ENCODE data around the gene HIVEP3.

Gene HIVEP3

DNA sequence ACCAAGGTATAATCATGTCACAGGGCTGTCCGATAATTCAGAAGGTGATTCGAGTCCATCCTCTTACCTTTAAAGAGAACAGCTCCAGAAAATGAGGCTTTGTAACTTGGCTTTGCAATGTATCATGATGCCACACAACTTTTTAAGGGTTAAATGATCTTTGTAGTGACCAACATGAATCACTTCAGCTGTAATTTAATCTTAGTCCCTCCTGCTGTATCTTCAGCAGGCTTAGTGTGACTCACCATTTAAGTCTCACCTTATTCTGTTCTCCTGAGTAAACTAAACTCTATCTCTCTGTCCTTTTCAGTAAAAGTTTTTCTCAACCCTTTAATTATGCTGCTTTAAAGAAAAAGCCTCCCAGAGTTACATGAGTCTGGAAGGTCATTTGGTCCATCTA, 1.9 kb upstream of the HIVEP3 start:
- no peak overlapping the region for H3K4me3 ChIP-seq (ENCODE audit: low read depth, low read length)
- TF ChIP-seq, protein P1, sequence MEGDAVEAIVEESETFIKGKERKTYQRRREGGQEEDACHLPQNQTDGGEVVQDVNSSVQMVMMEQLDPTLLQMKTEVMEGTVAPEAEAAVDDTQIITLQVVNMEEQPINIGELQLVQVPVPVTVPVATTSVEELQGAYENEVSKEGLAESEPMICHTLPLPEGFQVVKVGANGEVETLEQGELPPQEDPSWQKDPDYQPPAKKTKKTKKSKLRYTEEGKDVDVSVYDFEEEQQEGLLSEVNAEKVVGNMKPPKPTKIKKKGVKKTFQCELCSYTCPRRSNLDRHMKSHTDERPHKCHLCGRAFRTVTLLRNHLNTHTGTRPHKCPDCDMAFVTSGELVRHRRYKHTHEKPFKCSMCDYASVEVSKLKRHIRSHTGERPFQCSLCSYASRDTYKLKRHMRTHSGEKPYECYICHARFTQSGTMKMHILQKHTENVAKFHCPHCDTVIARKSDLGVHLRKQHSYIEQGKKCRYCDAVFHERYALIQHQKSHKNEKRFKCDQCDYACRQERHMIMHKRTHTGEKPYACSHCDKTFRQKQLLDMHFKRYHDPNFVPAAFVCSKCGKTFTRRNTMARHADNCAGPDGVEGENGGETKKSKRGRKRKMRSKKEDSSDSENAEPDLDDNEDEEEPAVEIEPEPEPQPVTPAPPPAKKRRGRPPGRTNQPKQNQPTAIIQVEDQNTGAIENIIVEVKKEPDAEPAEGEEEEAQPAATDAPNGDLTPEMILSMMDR (IDR thresholded peaks at IDR 0.05; ENCODE audit: low read depth, low read length): no peak

DNA sequence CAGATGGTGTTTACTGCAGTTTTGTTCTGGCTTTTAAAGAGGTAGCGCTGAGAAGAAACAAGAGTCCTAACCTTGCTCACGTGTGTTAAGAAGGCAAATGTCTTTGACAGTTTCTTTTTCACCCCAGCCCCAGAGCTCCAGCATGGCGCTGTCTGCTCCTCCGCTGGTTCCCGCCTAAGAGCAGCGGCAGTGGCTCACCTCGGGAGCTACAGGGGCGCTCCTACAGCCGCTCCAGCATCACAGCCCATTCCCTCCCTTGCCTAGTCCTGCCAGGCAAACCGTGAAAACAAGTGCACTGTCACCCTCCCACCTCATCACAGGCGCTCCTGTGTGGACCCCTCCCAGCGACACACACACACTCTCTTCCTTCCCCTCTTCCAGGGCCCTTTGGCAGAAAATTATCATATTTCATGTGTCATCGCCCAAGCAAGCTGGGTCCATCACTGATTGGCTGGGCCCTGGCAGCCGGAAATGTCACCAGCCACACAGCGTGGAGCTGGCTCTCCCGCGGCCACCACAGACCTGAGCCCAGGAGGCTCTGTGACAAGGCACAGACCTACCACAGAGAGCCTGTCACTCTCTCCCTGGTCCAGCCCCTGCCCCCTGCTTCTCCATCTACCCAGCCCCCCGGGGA, 1.2 kb upstream of the HIVEP3 start:
- no peak overlapping the region for H3K4me3 ChIP-seq (ENCODE audit: low read depth, low read length)

DNA sequence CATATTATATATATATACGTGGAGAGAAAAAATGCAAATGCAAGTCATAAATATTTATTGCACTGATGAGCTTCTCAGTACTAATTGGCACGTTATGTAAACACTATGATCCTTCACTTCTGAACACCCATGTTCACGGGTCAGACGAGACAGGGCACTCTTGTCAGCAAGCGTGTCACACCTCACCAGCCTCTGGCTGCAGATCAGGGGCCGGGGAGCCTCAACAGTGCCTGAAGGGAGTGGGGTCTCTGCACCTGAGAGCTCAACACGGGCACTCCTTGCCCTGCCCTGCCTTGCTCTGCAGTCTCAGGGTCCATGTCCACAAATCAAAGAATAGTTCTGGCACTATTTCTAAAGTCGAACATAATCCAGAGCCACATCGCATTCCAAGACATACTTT, 409 bp upstream of the HIVEP3 start:
- H3K4me3 ChIP-seq (ENCODE audit: low read depth, low read length): no peak overlapping the region

More for the DNA sequence above, 1.2 kb upstream of the HIVEP3 start:
- TF ChIP-seq, protein P1 (IDR thresholded peaks at IDR 0.05; ENCODE audit: low read depth, low read length): no peak

DNA sequence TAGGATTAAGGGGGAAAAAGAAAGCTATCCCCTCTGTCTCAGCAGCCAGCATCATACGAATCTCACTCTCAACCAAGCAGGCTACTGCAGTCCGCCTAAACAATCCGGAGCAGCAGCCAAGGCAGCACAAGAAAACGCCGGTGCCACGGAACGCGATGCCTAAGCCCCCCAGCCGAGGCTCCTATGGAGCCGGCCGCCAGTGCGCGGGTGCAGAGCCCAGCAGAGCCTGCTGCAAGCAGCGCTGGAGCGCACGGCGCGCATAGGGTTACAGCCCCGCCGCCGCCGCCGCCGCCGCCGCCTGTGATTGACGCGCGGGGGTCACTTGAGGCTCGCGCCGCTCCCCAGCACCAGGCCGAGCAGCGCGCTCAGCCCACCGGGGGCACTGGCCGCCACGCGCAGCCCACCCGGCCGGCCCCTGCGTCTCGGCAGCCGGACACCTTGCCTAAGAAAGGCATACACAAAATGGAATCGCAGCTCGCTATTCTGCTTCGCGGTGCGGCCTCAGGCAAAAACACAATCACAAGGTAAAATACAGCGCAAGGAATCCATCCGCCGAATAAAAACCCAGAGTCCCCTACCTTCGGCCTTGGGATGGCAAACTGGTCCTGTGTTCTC, 780 bp downstream of the HIVEP3 start:
- H3K4me3 ChIP-seq (ENCODE audit: low read depth, low read length): peak overlapping the region; percentile 59
- TF ChIP-seq, protein P1 (IDR thresholded peaks at IDR 0.05; ENCODE audit: low read depth, low read length): no peak

More for the DNA sequence above, 409 bp upstream of the HIVEP3 start:
- TF ChIP-seq, protein P1 (IDR thresholded peaks at IDR 0.05; ENCODE audit: low read depth, low read length): no peak

DNA sequence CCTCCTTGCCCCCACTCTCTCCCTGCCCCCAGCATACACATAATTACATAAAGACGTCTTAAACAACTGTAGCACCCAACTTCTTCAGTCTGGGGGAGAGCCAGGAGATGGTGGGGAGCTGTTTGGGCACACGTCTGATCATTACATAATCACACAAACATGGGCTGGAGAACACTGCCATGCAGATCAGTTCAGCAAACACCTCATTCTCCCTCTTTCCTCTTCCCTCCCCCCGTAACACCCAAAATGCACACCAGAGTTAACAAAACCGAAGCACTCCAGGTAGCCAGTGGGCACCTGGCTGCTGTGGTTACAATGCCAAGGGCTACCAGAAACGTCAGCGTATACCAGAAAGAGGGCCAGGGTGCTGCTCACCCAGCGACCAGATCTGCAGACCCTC, 1.6 kb downstream of the HIVEP3 start:
- TF ChIP-seq, protein P1 (IDR thresholded peaks at IDR 0.05; ENCODE audit: low read depth, low read length): no peak
- no peak overlapping the region for H3K4me3 ChIP-seq (ENCODE audit: low read depth, low read length)

DNA sequence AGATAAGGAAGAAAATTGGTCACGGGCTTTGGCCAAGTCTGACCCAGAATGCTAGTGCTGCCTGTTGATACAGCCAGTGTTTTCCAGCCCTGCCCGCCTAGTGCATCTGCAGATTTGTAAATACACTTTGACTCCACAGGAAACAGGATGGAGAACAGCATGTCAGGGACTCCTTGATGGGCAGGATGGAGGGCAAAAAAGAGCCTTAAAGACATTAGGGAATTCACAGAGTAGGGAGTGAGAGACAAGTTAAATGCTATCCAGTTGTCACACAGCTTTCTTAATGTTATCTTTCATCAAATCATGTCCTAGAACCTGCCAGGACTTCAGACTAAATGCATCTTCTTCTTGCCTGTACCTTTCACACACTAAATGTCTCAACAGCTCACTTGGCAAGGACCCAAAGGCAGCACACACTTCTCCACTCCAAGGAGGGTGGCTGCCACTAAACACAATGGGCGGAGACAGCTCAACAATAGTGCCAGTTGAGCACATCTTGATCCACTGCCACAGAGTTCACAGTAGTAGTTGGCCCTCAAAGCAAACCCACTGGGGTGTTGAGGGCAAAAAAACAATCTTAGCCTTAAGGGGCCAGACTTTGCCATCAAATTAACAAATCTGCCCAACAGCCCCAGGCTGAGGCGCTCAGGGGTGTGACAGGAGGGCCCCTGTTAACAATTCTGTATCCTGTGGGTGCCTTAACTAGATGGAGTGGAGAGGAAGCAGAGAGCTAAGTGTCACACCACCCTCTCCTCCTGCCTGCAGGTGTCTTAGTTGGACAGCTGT, 2.7 kb downstream of the HIVEP3 start:
- TF ChIP-seq, protein P1 (IDR thresholded peaks at IDR 0.05; ENCODE audit: low read depth, low read length): no peak
- no peak overlapping the region for H3K4me3 ChIP-seq (ENCODE audit: low read depth, low read length)

DNA sequence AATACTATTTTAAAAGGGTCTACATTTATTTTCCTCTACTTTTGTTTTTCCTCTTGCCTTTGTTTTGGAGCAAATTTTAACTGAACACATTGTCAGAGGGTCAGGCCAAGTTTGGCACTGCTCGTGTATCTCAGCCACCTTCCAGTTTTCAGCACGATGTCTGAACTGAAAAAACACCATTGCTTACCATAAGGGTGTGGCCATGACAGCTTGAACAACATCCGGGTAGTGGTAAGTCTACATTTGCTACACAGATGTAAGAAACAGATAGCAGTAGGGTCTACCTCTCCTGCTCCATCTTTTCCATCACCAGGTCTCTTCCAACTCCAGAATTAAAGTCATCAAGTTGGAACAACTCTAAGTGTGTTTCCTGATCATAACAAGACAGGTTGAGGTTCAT, 4.2 kb downstream of the HIVEP3 start:
- TF ChIP-seq, protein P1 (IDR thresholded peaks at IDR 0.05; ENCODE audit: low read depth, low read length): no peak
- no peak overlapping the region for H3K4me3 ChIP-seq (ENCODE audit: low read depth, low read length)

Data from WI38 (cell line).